ENCODE data around the gene FEZ2.

The FEZ2 gene

GRCh38 chr2:36528274-36528673, 69.7 kb downstream of the FEZ2 start:
- no peak for DNase-seq

- no peak for DNase-seq
Observed at GRCh38 chr2:36526226-36526625, 71.7 kb downstream of the FEZ2 start.

DNA sequence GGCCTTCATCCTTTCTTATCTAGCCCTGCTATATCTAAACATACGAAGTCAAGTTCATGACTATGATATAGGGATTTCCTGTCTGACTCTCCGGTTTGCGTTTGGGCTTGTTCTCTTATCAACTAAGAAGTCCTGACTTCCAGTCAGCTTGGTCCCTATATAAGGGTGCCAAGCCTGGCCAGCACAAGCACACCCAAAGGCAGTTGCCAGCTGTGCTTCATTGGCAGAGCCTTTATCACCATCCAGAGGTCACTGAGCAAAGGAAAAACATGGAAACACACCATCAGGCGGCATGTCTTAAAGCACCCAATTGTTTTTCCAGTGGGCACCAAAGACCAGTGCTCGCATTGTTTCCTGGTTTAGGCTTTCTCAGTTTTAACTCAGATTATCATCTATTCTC, 72.7 kb downstream of the FEZ2 start:
- no peak for DNase-seq

- no peak for DNase-seq
Observed at GRCh38 chr2:36523153-36523552, 74.8 kb downstream of the FEZ2 start.

- no peak for DNase-seq
Observed at GRCh38 chr2:36520431-36520830, 77.5 kb downstream of the FEZ2 start.

- DNase-seq: no peak
Observed at GRCh38 chr2:36516136-36516870, 81.7 kb downstream of the FEZ2 start.

- DNase-seq: no peak
Observed at GRCh38 chr2:36515538-36515937, 82.4 kb downstream of the FEZ2 start.

GRCh38 chr2:36513661-36514060, 84.3 kb downstream of the FEZ2 start:
- DNase-seq: no peak

- no peak for DNase-seq
Observed at GRCh38 chr2:36512705-36513104, 85.3 kb downstream of the FEZ2 start.

- DNase-seq: peak; percentile 53
Observed at GRCh38 chr2:36511858-36512603, 85.9 kb downstream of the FEZ2 start.

DNA sequence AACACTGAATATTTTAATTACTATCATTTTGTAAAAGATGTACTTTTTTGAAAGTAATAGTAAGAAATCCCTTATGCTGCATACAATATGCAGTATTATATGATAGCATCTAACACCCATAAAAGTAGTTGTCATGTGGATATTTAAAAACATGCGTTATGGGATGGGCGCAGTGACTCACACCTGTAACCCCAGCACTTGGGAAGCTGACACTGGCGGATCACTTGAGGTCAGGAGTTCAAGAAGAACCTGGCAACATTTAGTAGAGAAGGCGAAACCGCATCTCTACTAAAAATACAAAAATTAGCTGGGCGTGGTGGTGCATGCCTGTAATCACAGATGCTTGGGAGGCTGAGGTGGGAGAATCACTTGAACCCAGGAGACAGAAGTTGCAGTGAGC, 88.9 kb downstream of the FEZ2 start:
- no peak for DNase-seq

- peak; percentile 82 for DNase-seq
Observed at GRCh38 chr2:36507408-36507812, 90.6 kb downstream of the FEZ2 start.
